Nephron (organoid): Measurements from ENCODE around the gene SLC35B3.

Experiments used
- H3K27ac Mint-ChIP-seq, 3 experiments: 2 replicates each; pipeline ENCODE4 v1.8.0; 2020; ENCODE audit warnings: mixed read lengths in 3 of 3, mild to moderate bottlenecking in 2 of 3, moderate library complexity in 1 of 3
- H3K27me3 Mint-ChIP-seq: 2 replicates; pipeline ENCODE4 v1.8.0; 2021; ENCODE audit warnings: low read depth, mild to moderate bottlenecking, moderate library complexity, mixed read lengths
- H3K36me3 Mint-ChIP-seq: 2 replicates; pipeline ENCODE4 v1.8.0; 2020; ENCODE audit warnings: low read depth, mixed read lengths
- H3K4me1 Mint-ChIP-seq: 2 replicates; pipeline ENCODE4 v1.8.0; 2020; ENCODE audit warnings: mixed read lengths
- H3K4me3 Mint-ChIP-seq, 3 experiments: 2 replicates each; pipeline ENCODE4 v1.8.0; 2020; ENCODE audit warnings: mild to moderate bottlenecking in 3 of 3, mixed read lengths in 3 of 3, moderate library complexity in 2 of 3
- H3K9me3 Mint-ChIP-seq: 2 replicates; pipeline ENCODE4 v1.8.0; 2020; ENCODE audit warnings: mixed read lengths
- CTCF ChIP-seq, 3 experiments: fragments of 200-600 bp; sonication (generic); IDR thresholded peaks; one replicate each; pipeline ENCODE4 v1.5.0; 2021; ENCODE audit warnings: antibody characterized with exemption in 3 of 3; ENCODE audit not compliant: unreplicated experiment in 3 of 3

SLC35B3 gene

GRCh38 chr6:8435093-8435844 lies at the start of gene SLC35B3:
TSS of gene SLC35B3 (minus strand) at chr6:8435545.
- H3K27me3 Mint-ChIP-seq, result no peaks in the 10 kb centered on the region
- TF ChIP-seq CTCF (IDR thresholded peaks at IDR 0.05; ENCODE audit: unreplicated experiment in 3 of 3), result no peak
- peaks cover 10% of the 10 kb centered on the region for H3K36me3 Mint-ChIP-seq

GRCh38 chr6:8483650-8484049 lies 48.3 kb upstream of the SLC35B3 start:
- H3K36me3 Mint-ChIP-seq, result peaks cover 4% of the 10 kb centered on the region
- H3K4me1 Mint-ChIP-seq, result no peaks in the 10 kb centered on the region
- no peak overlapping the region for H3K4me3 Mint-ChIP-seq
- H3K27me3 Mint-ChIP-seq, result no peaks in the 10 kb centered on the region
- no peak for TF ChIP-seq CTCF (IDR thresholded peaks at IDR 0.05; ENCODE audit: unreplicated experiment in 3 of 3)
- H3K9me3 Mint-ChIP-seq, result peaks cover 14% of the 10 kb centered on the region
- no peak overlapping the region for H3K27ac Mint-ChIP-seq

More at GRCh38 chr6:8435093-8435844, at the start of gene SLC35B3:
- Mint-ChIP-seq H3K4me1 (peaks cover 44% of the 10 kb centered on the region), H3K4me3 (peak within 1 kb of the TSS; percentile 92 to 96 (median 93)), H3K27ac (peak within 1 kb of the TSS; percentile 97 to 98 (median 98)), H3K9me3 (no peaks in the 10 kb centered on the region)

- Mint-ChIP-seq H3K4me1 (no peaks in the 10 kb centered on the region), H3K4me3 (no peak overlapping the region), H3K27ac (no peak overlapping the region), H3K9me3 (peaks cover 17% of the 10 kb centered on the region), H3K36me3 (peaks cover 4% of the 10 kb centered on the region), H3K27me3 (no peaks in the 10 kb centered on the region)
- TF ChIP-seq CTCF (IDR thresholded peaks at IDR 0.05; ENCODE audit: unreplicated experiment in 3 of 3), result no peak
These were observed 46.4 kb upstream of the SLC35B3 start for GRCh38 chr6:8481727-8482126.

GRCh38 chr6:8478418-8478817 lies 43.1 kb upstream of the SLC35B3 start:
- no peak for TF ChIP-seq CTCF (IDR thresholded peaks at IDR 0.05; ENCODE audit: unreplicated experiment in 3 of 3)
- Mint-ChIP-seq H3K4me1 (no peaks in the 10 kb centered on the region), H3K4me3 (no peak overlapping the region), H3K36me3 (peaks cover 4% of the 10 kb centered on the region), H3K27ac (no peak overlapping the region), H3K27me3 (no peaks in the 10 kb centered on the region), H3K9me3 (peaks cover 17% of the 10 kb centered on the region)

- no peaks in the 10 kb centered on the region for H3K4me1 Mint-ChIP-seq
- peaks cover 11% of the 10 kb centered on the region for H3K9me3 Mint-ChIP-seq
- H3K4me3 Mint-ChIP-seq, result no peak overlapping the region
- no peak overlapping the region for H3K27ac Mint-ChIP-seq
- H3K27me3 Mint-ChIP-seq, result no peaks in the 10 kb centered on the region
- peaks cover 4% of the 10 kb centered on the region for H3K36me3 Mint-ChIP-seq
- no peak for TF ChIP-seq CTCF (IDR thresholded peaks at IDR 0.05; ENCODE audit: unreplicated experiment in 3 of 3)
These were observed 41.3 kb upstream of the SLC35B3 start for GRCh38 chr6:8476656-8477055.
